GM23338 (cell line): ENCODE measurements around the gene RGS6. TPM values are rescaled to one million over a fixed set of nuclear protein-coding genes. Genes with fewer than 3 reads are reported as not detected.

Experiments
- ATAC-seq: fragments of 200-7000 bp; cut with Tn5 transposase; 3 replicates; pipeline ENCODE4 v1.9.1; 2020
- DNase-seq: peaks from one replicate; pipeline ENCODE4 v3.0.0-alpha.2; 2015; ENCODE audit warnings: low spot score
- H2AFZ ChIP-seq: fragments of 200-600 bp; sonication (generic); 2 replicates; pipeline ENCODE4 v1.8.0; 2016; ENCODE audit warnings: antibody characterized with exemption, mild to moderate bottlenecking, moderate library complexity
- H3F3A ChIP-seq: fragments of 200-600 bp; sonication (generic); replicated peaks from 2 replicates; pipeline ENCODE4 v1.8.0; 2017; ENCODE audit warnings: antibody characterized with exemption, mixed run types, low read depth
- H3K27ac ChIP-seq: fragments of 200-600 bp; sonication (generic); 2 replicates; pipeline ENCODE4 v1.6.1; 2016; ENCODE audit warnings: low read depth
- H3K27me3 ChIP-seq: fragments of 200-600 bp; sonication (generic); 2 replicates; pipeline ENCODE4 v1.8.0; 2016; ENCODE audit warnings: mild to moderate bottlenecking, mixed run types, moderate library complexity; ENCODE audit not compliant: insufficient read depth
- H3K36me3 ChIP-seq: fragments of 200-600 bp; sonication (generic); 2 replicates; pipeline ENCODE4 v1.8.0; 2016; ENCODE audit warnings: mild to moderate bottlenecking; ENCODE audit not compliant: insufficient read depth
- H3K4me1 ChIP-seq: fragments of 200-600 bp; sonication (generic); 2 replicates; pipeline ENCODE4 v1.8.0; 2016; ENCODE audit warnings: mild to moderate bottlenecking, moderate library complexity; ENCODE audit not compliant: insufficient read depth
- H3K4me2 ChIP-seq: fragments of 200-600 bp; sonication (generic); 2 replicates; pipeline ENCODE4 v1.7.1; 2017; ENCODE audit warnings: mixed run types
- H3K4me3 ChIP-seq: fragments of 200-600 bp; sonication (generic); 2 replicates; pipeline ENCODE4 v1.6.1; 2016; ENCODE audit warnings: mixed run types
- H3K79me2 ChIP-seq: fragments of 200-600 bp; sonication (generic); replicated peaks from 2 replicates; pipeline ENCODE4 v1.8.0; 2017; ENCODE audit warnings: mild to moderate bottlenecking; ENCODE audit not compliant: insufficient read depth
- H3K9me2 ChIP-seq: fragments of 200-600 bp; sonication (generic); 2 replicates; pipeline ENCODE4 v1.8.0; 2017; ENCODE audit not compliant: insufficient read depth
- H4K20me1 ChIP-seq: fragments of 200-600 bp; sonication (generic); replicated peaks from 2 replicates; pipeline ENCODE4 v1.8.0; 2017; ENCODE audit warnings: mild to moderate bottlenecking; ENCODE audit not compliant: insufficient read depth
- H3K27ac Mint-ChIP-seq: 2 replicates; pipeline ENCODE4 v1.8.0; 2020; ENCODE audit warnings: inconsistent platforms, mild to moderate bottlenecking, moderate library complexity, mixed read lengths
- H3K27me3 Mint-ChIP-seq: 3 replicates; pipeline ENCODE4 v1.8.0; 2022; ENCODE audit warnings: low read depth, mild to moderate bottlenecking, moderate library complexity, mixed read lengths, inconsistent platforms; ENCODE audit not compliant: insufficient read depth, poor library complexity
- H3K36me3 Mint-ChIP-seq: 3 replicates; pipeline ENCODE4 v1.8.0; 2021; ENCODE audit warnings: low read depth, mild to moderate bottlenecking, inconsistent platforms, moderate library complexity, mixed read lengths
- H3K4me1 Mint-ChIP-seq: 3 replicates; pipeline ENCODE4 v1.8.0; 2020; ENCODE audit warnings: mild to moderate bottlenecking, inconsistent platforms, mixed read lengths
- H3K4me3 Mint-ChIP-seq: 3 replicates; pipeline ENCODE4 v1.8.0; 2021; ENCODE audit warnings: moderate library complexity, mild to moderate bottlenecking, inconsistent platforms, mixed read lengths
- H3K9me3 Mint-ChIP-seq: 3 replicates; pipeline ENCODE4 v1.8.0; 2020; ENCODE audit warnings: moderate library complexity, mild to moderate bottlenecking, inconsistent platforms, mixed read lengths
- EZH2phosphoT487 ChIP-seq: fragments of 200-600 bp; sonication (generic); IDR thresholded peaks from one replicate; pipeline ENCODE4 v1.8.1; 2018; ENCODE audit warnings: antibody characterized with exemption; ENCODE audit not compliant: unreplicated experiment
- NANOG ChIP-seq: IDR thresholded peaks from 2 replicates; pipeline ENCODE4 v1.6.1; 2016; ENCODE audit warnings: antibody characterized with exemption, borderline replicate concordance
- polyA plus RNA-seq: library from polyadenylated mRNA; unstranded; fragments of >200 nt; fragmentation: Nextera tagmentation; extraction: Ambion mirVana; gene quantifications from 2 replicates; pipeline ENCODE4 v1.2.1, GENCODE V29; 2016
- total RNA-seq: library from RNA; depleted of rRNA; stranded (reverse); fragments of >200 nt; shearing (Covaris generic); gene quantifications from 2 replicates; pipeline ENCODE4 v1.2.3, GENCODE V29; 2014
- TF ChIP-seq, protein P1 (sequence below), 2 experiments: fragments of 200-600 bp in 1 of 2; sonication (generic) in 1 of 2; conservative IDR thresholded peaks; 2 replicates each; pipeline versions ENCODE4 v1.5.1 to v1.6.1; 2016 to 2017; ENCODE audit warnings: antibody characterized with exemption in 2 of 2, low read depth in 2 of 2, mild to moderate bottlenecking in 2 of 2, moderate library complexity in 1 of 2

Gene RGS6
- total and polyA plus RNA-seq, 2 experiments from 2014 or later, result 0.66 to 0.83 TPM

DNA sequence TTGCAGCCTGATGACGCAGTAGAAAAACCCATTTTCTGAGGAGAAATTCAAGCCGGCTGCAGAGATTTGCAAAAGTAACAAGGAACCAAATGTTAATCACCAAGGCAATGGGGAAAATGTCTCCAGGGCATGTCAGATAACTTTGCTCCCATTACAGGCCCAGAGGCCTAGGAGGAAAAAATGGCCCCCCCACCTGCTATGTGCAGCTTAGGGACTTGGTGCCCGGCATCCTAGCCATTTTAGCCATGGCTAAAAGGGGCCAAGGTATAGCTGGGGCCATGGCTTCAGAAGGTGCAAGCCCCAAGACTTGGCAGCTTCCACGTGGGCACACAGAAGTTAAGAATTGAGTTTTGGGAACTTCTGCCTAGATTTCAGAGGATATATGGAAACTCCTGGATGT is 351.9 kb downstream of the RGS6 start (continued):
- TF ChIP-seq, protein P1, sequence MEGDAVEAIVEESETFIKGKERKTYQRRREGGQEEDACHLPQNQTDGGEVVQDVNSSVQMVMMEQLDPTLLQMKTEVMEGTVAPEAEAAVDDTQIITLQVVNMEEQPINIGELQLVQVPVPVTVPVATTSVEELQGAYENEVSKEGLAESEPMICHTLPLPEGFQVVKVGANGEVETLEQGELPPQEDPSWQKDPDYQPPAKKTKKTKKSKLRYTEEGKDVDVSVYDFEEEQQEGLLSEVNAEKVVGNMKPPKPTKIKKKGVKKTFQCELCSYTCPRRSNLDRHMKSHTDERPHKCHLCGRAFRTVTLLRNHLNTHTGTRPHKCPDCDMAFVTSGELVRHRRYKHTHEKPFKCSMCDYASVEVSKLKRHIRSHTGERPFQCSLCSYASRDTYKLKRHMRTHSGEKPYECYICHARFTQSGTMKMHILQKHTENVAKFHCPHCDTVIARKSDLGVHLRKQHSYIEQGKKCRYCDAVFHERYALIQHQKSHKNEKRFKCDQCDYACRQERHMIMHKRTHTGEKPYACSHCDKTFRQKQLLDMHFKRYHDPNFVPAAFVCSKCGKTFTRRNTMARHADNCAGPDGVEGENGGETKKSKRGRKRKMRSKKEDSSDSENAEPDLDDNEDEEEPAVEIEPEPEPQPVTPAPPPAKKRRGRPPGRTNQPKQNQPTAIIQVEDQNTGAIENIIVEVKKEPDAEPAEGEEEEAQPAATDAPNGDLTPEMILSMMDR (conservative IDR thresholded peaks at IDR 0.05; ENCODE audit: low read depth in 2 of 2), result no peak

DNA sequence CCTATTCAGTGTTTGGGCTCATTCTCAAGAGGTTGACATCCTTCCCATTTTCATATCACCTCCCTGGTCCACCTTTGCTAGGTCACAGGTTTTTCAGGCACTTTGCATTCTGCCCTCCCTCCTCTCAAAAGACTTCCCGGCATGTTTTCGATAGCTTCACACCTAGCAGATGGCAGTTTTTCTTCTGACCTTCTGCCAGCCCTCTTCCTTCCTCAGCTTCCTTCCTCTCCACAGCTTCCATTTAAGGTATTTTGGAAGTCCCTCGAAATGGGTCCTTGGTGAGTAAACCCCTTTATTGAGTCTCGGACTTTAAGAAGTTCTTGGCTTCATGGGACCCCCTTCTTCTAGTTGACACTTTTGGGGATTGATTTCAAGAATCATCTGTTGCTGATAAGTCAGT is 358.0 kb downstream of the RGS6 start:
- Mint-ChIP-seq H3K36me3 (peaks cover 13% of the 10 kb centered on the region; the same call in 2 of the 3 replicates), H3K27me3 (peaks cover 3% of the 10 kb centered on the region), H3K9me3 (peaks cover 30% of the 10 kb centered on the region), H3K4me1 (no peaks in the 10 kb centered on the region; the same call in 2 of the 3 replicates), H3K27ac (no peak overlapping the region), H3K4me3 (no peak overlapping the region)
- TF ChIP-seq EZH2phosphoT487, result no peak
- no peak overlapping the region for H3K27ac ChIP-seq
- no peak overlapping the region for H3K4me2 ChIP-seq
- H3K4me1 ChIP-seq, result no peaks in the 10 kb centered on the region
- H3K4me3 ChIP-seq, result no peak overlapping the region
- no peaks in the 10 kb centered on the region for H4K20me1 ChIP-seq
- no peak overlapping the region for H2AFZ ChIP-seq
- no peaks in the 10 kb centered on the region for H3K27me3 ChIP-seq
- no peak for ATAC-seq
- peaks cover 8% of the 10 kb centered on the region; the same call in 1 of the 2 replicates for H3K36me3 ChIP-seq
- H3K9me2 ChIP-seq, result 0 out of 2 replicates have a peak, but pooled peaks cover 9% of the 10 kb centered on the region
- H3F3A ChIP-seq, result no peaks in the 10 kb centered on the region
- no peak for DNase-seq
- H3K79me2 ChIP-seq, result no peaks in the 10 kb centered on the region

DNA sequence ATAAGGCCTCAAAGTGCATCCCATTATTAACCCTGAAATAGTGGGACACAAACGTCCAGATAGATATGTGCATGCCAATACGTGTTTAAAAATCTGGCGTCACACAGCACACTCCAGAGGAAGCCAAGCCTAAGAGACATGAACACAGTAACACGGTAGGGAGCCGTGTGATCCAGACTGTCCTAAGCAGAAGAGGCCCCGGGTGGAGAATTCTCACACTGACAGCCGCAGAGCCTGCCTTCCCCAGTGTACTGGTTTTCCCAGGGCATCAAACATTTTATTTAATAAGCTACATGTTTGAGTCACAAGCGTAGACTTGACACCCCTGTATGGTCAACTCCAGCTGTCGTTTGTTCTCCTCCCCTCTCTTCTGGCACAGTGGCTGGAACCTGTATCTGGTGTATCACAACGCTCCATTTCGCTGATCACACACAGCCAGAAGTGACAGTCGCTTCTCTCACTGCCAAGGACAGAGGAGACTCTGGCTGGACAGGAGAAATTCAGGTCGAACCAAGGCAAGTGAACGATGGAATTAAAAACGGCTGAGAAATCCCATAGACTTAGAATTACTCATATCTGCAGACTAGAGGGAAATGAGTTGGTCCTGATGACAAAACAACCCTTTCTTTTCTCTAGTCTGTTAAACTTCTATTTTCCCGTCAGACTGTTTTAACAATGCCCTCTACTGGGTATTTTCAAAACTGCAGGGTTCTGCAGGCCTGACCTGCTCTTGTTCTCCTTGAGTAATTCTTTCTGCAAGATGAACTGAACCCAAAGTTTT is 359.9 kb downstream of the RGS6 start:
- DNase-seq (peak; percentile 79), ATAC-seq (peak; percentile 89)
- H3K4me3 Mint-ChIP-seq, result no peak overlapping the region
- H3F3A ChIP-seq, result no peaks in the 10 kb centered on the region
- H3K36me3 Mint-ChIP-seq, result peaks cover 2% of the 10 kb centered on the region; the same call in 2 of the 3 replicates
- no peaks in the 10 kb centered on the region for H3K36me3 ChIP-seq
- H3K27me3 ChIP-seq, result no peaks in the 10 kb centered on the region
- no peaks in the 10 kb centered on the region; the same call in 2 of the 3 replicates for H3K4me1 Mint-ChIP-seq
- H3K27ac ChIP-seq, result no peak overlapping the region
- H3K27ac Mint-ChIP-seq, result no peak overlapping the region
- TF ChIP-seq, protein P1 (conservative IDR thresholded peaks at IDR 0.05; ENCODE audit: low read depth in 2 of 2), result peak; percentile 69 to 91
- no peak for TF ChIP-seq NANOG
- H3K79me2 ChIP-seq, result no peaks in the 10 kb centered on the region
- no peak overlapping the region for H3K4me3 ChIP-seq
- H2AFZ ChIP-seq, result no peak overlapping the region
- H3K27me3 Mint-ChIP-seq, result peaks cover 3% of the 10 kb centered on the region
- H3K9me3 Mint-ChIP-seq, result peaks cover 17% of the 10 kb centered on the region; the same call in 2 of the 3 replicates
- no peak overlapping the region for H3K4me2 ChIP-seq
- no peaks in the 10 kb centered on the region for H3K4me1 ChIP-seq
- H3K9me2 ChIP-seq, result 0 out of 2 replicates have a peak, but pooled peaks cover 9% of the 10 kb centered on the region
- no peaks in the 10 kb centered on the region for H4K20me1 ChIP-seq
